Measurements from ENCODE around the gene DRAM1.
"Not testable (repeated sequence)": the region's sequence is repeated elsewhere in the genome, so short reads cannot be mapped to it uniquely, and the experiment has no call there.

The DRAM1 gene

GRCh38 chr12:101908395-101908794, 31.0 kb downstream of the DRAM1 start:
- DNase-seq = no peak

GRCh38 chr12:101909646-101910045, 32.3 kb downstream of the DRAM1 start:
- no peak for DNase-seq

GRCh38 chr12:101915841-101916240, 38.5 kb downstream of the DRAM1 start:
- DNase-seq = no peak

- DNase-seq = not testable (repeated sequence)
Measured at GRCh38 chr12:101918805-101919204, 41.4 kb downstream of the DRAM1 start.

- peak; percentile 22 for DNase-seq
Measured at GRCh38 chr12:101919447-101919846, 42.1 kb downstream of the DRAM1 start.

GRCh38 chr12:101920906-101921305, 43.5 kb downstream of the DRAM1 start:
- no peak for DNase-seq

GRCh38 chr12:101923045-101923718, 45.8 kb downstream of the DRAM1 start:
- DNase-seq = no peak

- no peak for DNase-seq
Measured at GRCh38 chr12:101924618-101925017, 47.2 kb downstream of the DRAM1 start.

- DNase-seq = no peak
Measured at GRCh38 chr12:101925361-101925760, 48.0 kb downstream of the DRAM1 start.

- no peak for DNase-seq
Measured at GRCh38 chr12:101925935-101926334, 48.6 kb downstream of the DRAM1 start.

GRCh38 chr12:101927036-101927435, 49.7 kb downstream of the DRAM1 start:
- DNase-seq = no peak

GRCh38 chr12:101927999-101928398, 50.6 kb downstream of the DRAM1 start:
- DNase-seq = no peak

- no peak for DNase-seq
Measured at GRCh38 chr12:101928556-101928955, 51.2 kb downstream of the DRAM1 start.

- no peak for DNase-seq
Measured at GRCh38 chr12:101929365-101930041, 52.1 kb downstream of the DRAM1 start.

GRCh38 chr12:101931498-101932326, 54.3 kb downstream of the DRAM1 start:
- no peak for DNase-seq

- no peak for DNase-seq
Measured at GRCh38 chr12:101933866-101934514, 56.6 kb downstream of the DRAM1 start.

- no peak for DNase-seq
Measured at GRCh38 chr12:101935890-101936746, 58.7 kb downstream of the DRAM1 start.

- DNase-seq = no peak
Measured at GRCh38 chr12:101939306-101939705, 61.9 kb downstream of the DRAM1 start.

- DNase-seq = peak; percentile 85
Measured at GRCh38 chr12:101939856-101940265, 62.5 kb downstream of the DRAM1 start.

GRCh38 chr12:101940400-101940950, 63.1 kb downstream of the DRAM1 start:
- DNase-seq = no peak

GRCh38 chr12:101941306-101942249, 64.2 kb downstream of the DRAM1 start:
- no peak for DNase-seq
